Measurements from ENCODE around the gene TRAF4.

Gene TRAF4

GRCh38 chr17:28743243-28744103 lies at the start of gene TRAF4:
TRAF4 (plus strand) TSS chr17:28744011; CDS start chr17:28744113, 102 bp downstream.
- DNase-seq (ENCODE audit: low read depth in 2 of 2), result peak; percentile 70 to 85

GRCh38 chr17:28698253-28698941 lies 45.4 kb upstream of the TRAF4 start:
- DNase-seq (ENCODE audit: low read depth in 2 of 2), result no peak

- no peak for DNase-seq (ENCODE audit: low read depth in 2 of 2)
Measured at GRCh38 chr17:28700278-28700677, 43.5 kb upstream of the TRAF4 start.

- DNase-seq (ENCODE audit: low read depth in 2 of 2), result no peak
Measured at GRCh38 chr17:28700830-28701492, 42.9 kb upstream of the TRAF4 start.

- no peak for DNase-seq (ENCODE audit: low read depth in 2 of 2)
Measured at GRCh38 chr17:28702026-28702751, 41.6 kb upstream of the TRAF4 start.

- no peak for DNase-seq (ENCODE audit: low read depth in 2 of 2)
Measured at GRCh38 chr17:28702752-28703150, 41.1 kb upstream of the TRAF4 start.

GRCh38 chr17:28703552-28704218 lies 40.1 kb upstream of the TRAF4 start:
- DNase-seq (ENCODE audit: low read depth in 2 of 2), result no peak

GRCh38 chr17:28704219-28704858 lies 39.5 kb upstream of the TRAF4 start:
- no peak for DNase-seq (ENCODE audit: low read depth in 2 of 2)

GRCh38 chr17:28705074-28705659 lies 38.6 kb upstream of the TRAF4 start:
- no peak for DNase-seq (ENCODE audit: low read depth in 2 of 2)

- DNase-seq (ENCODE audit: low read depth in 2 of 2), result no peak
Measured at GRCh38 chr17:28705728-28706334, 38.0 kb upstream of the TRAF4 start.

GRCh38 chr17:28706471-28707338 lies 37.1 kb upstream of the TRAF4 start:
- no peak for DNase-seq (ENCODE audit: low read depth in 2 of 2)

GRCh38 chr17:28707339-28707720 lies 36.5 kb upstream of the TRAF4 start:
- DNase-seq (ENCODE audit: low read depth in 2 of 2), result no peak

- peak; percentile 83 to 90 for DNase-seq (ENCODE audit: low read depth in 2 of 2)
Measured at GRCh38 chr17:28710861-28711722, 32.7 kb upstream of the TRAF4 start.

GRCh38 chr17:28711723-28712031 lies 32.1 kb upstream of the TRAF4 start, which contains the start of gene PROCA1:
PROCA1 (minus strand) TSS chr17:28711888; CDS start chr17:28711660, 228 bp downstream.
- peak in 1 of 2 donors; percentile 40 for DNase-seq (ENCODE audit: low read depth in 2 of 2)

- peak; percentile 35 to 59 for DNase-seq (ENCODE audit: low read depth in 2 of 2)
Measured at GRCh38 chr17:28712032-28712704, 31.6 kb upstream of the TRAF4 start.

GRCh38 chr17:28712705-28713415 lies 31.0 kb upstream of the TRAF4 start:
- no peak for DNase-seq (ENCODE audit: low read depth in 2 of 2)

GRCh38 chr17:28714281-28714680 lies 29.5 kb upstream of the TRAF4 start:
- DNase-seq (ENCODE audit: low read depth in 2 of 2), result no peak

All from stimulated activated CD4-positive, alpha-beta T cell treated with anti-CD3 and anti-CD28 coated beads, Interleukin-1b, Interleukin-23, amount 100 ng/mL, for 4 hours (primary cell).